Progenitor cell of endocrine pancreas (in vitro differentiated cells): ENCODE results near the gene HS3ST3A1. TPM values are rescaled to one million over a fixed set of nuclear protein-coding genes. Genes with fewer than 3 reads are reported as not detected.

Source experiments
- DNase-seq: peaks from one replicate; pipeline ENCODE4 v3.0.0; 2021; ENCODE audit warnings: low spot score; ENCODE audit not compliant: unreplicated experiment
- H3K27ac Mint-ChIP-seq: 2 replicates; pipeline ENCODE4 v1.8.0; 2021; ENCODE audit warnings: mild to moderate bottlenecking, moderate library complexity, mixed read lengths
- H3K27me3 Mint-ChIP-seq: 2 replicates; pipeline ENCODE4 v1.8.0; 2021; ENCODE audit warnings: mixed read lengths
- H3K36me3 Mint-ChIP-seq: 2 replicates; pipeline ENCODE4 v1.8.0; 2022; ENCODE audit warnings: mixed read lengths; ENCODE audit not compliant: insufficient read depth
- H3K4me1 Mint-ChIP-seq: 2 replicates; pipeline ENCODE4 v1.8.0; 2021; ENCODE audit warnings: low read depth, mixed read lengths
- H3K4me3 Mint-ChIP-seq: 2 replicates; pipeline ENCODE4 v1.8.0; 2021; ENCODE audit warnings: low read depth, mild to moderate bottlenecking, moderate library complexity, mixed read lengths
- H3K9me3 Mint-ChIP-seq: 2 replicates; pipeline ENCODE4 v1.8.0; 2021; ENCODE audit warnings: low read depth, mixed read lengths
- total RNA-seq: library from RNA; stranded (reverse); gene quantifications from 2 replicates; pipeline ENCODE4 v1.2.1, GENCODE V29; 2021
- TF ChIP-seq, protein P1 (sequence below): fragments of 200-600 bp; sonication (generic); IDR thresholded peaks from one replicate; pipeline ENCODE4 v1.5.0; 2021; ENCODE audit warnings: antibody characterized with exemption, mild to moderate bottlenecking; ENCODE audit not compliant: unreplicated experiment

The HS3ST3A1 gene
- total RNA-seq, 1 donor from 2014 or later: 8.8 TPM

DNA sequence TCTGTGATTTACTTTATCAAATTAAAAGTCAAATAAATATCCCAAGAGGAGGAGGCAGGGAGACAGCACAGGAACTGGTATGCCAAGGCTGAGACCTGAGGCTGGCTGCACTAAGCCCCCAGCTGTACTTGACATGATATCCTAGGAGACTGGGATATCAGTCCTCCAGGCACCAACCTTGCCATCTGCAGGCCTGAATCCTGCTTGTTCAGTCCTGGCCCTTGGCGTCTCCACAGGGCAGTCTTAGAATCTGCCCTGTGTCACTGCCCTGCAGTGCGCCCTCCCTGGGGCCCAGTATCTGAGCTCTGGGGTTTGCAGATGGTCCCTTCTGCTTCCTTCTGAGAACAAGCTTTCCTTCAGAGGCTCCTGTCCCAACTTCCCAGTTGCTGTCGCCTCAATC, 75.9 kb downstream of the HS3ST3A1 start:
- H3K27ac Mint-ChIP-seq: peak overlapping the region; percentile 43
- H3K4me3 Mint-ChIP-seq: no peak overlapping the region
- peaks cover 2% of the 10 kb centered on the region for H3K36me3 Mint-ChIP-seq
- H3K4me1 Mint-ChIP-seq: peaks cover 36% of the 10 kb centered on the region
- no peak for DNase-seq
- TF ChIP-seq, protein P1, sequence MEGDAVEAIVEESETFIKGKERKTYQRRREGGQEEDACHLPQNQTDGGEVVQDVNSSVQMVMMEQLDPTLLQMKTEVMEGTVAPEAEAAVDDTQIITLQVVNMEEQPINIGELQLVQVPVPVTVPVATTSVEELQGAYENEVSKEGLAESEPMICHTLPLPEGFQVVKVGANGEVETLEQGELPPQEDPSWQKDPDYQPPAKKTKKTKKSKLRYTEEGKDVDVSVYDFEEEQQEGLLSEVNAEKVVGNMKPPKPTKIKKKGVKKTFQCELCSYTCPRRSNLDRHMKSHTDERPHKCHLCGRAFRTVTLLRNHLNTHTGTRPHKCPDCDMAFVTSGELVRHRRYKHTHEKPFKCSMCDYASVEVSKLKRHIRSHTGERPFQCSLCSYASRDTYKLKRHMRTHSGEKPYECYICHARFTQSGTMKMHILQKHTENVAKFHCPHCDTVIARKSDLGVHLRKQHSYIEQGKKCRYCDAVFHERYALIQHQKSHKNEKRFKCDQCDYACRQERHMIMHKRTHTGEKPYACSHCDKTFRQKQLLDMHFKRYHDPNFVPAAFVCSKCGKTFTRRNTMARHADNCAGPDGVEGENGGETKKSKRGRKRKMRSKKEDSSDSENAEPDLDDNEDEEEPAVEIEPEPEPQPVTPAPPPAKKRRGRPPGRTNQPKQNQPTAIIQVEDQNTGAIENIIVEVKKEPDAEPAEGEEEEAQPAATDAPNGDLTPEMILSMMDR: no peak
- H3K9me3 Mint-ChIP-seq: no peaks in the 10 kb centered on the region
- H3K27me3 Mint-ChIP-seq: no peaks in the 10 kb centered on the region

DNA sequence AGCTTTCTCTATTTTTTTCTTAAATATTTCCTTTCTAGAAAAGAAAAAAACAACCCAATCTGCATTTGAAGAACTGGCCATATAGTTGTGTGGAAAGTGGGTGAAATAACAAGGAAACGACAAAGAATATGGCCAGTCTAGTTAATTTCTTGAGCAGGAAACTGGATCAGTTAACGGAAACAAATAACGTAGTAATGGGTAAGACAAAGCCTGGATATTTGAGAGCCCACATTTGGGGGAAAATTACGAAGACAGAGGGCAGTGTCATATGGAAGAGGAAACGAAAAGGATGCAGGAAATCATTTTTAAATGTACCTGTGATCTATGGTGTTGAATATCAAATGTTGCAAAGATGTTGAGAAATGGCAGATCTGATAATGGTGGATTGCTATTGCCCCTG, 78.6 kb downstream of the HS3ST3A1 start:
- H3K4me1 Mint-ChIP-seq: peaks cover 32% of the 10 kb centered on the region
- H3K9me3 Mint-ChIP-seq: no peaks in the 10 kb centered on the region
- TF ChIP-seq, protein P1: no peak
- no peak for DNase-seq
- H3K27me3 Mint-ChIP-seq: no peaks in the 10 kb centered on the region
- H3K4me3 Mint-ChIP-seq: no peak overlapping the region
- no peak overlapping the region for H3K27ac Mint-ChIP-seq
- no peaks in the 10 kb centered on the region for H3K36me3 Mint-ChIP-seq

DNA sequence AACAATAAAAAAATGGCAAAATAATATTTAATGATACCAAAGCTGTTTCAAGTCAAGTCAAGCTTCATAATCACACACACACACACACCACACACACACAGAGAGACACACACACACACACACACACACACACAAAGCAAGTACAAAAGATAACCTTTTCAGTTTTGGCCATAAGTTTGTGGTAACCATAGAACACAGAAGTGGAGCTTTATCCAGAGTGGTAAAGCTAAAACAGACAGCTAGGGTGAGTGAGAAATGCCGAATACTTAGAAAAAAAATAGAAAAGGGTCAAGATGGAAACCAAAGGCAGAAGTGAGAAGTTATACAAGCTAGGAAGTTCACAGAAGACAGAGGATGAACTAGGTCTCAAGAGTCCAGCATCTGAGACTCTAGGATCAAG, 79.0 kb downstream of the HS3ST3A1 start:
- H3K27me3 Mint-ChIP-seq: no peaks in the 10 kb centered on the region
- H3K4me1 Mint-ChIP-seq: peaks cover 28% of the 10 kb centered on the region
- no peak overlapping the region for H3K27ac Mint-ChIP-seq
- TF ChIP-seq, protein P1: no peak
- H3K36me3 Mint-ChIP-seq: no peaks in the 10 kb centered on the region
- no peaks in the 10 kb centered on the region for H3K9me3 Mint-ChIP-seq
- no peak for DNase-seq
- H3K4me3 Mint-ChIP-seq: no peak overlapping the region

DNA sequence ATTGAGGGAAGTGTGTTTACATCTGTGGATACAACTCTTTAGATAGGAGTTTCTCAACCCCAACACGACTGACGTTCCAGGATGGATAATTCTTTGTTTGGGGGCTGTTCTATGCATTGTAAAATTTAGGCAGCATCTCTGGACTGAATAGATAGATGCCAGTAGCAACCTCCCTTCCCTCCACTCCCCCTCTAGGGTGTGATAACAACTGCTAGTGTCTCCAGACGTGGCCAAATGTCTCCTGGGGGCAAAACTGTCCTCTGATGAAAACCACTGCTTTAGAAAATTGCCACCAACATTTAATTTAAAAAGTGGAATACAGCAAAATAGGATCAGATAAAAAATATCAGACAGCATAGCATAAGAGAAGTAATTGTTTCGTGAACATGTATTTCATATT, 79.9 kb downstream of the HS3ST3A1 start:
- DNase-seq: no peak
- no peaks in the 10 kb centered on the region for H3K9me3 Mint-ChIP-seq
- H3K27me3 Mint-ChIP-seq: no peaks in the 10 kb centered on the region
- H3K4me3 Mint-ChIP-seq: no peak overlapping the region
- no peak overlapping the region for H3K27ac Mint-ChIP-seq
- H3K36me3 Mint-ChIP-seq: no peaks in the 10 kb centered on the region
- H3K4me1 Mint-ChIP-seq: peaks cover 18% of the 10 kb centered on the region
- TF ChIP-seq, protein P1: no peak

DNA sequence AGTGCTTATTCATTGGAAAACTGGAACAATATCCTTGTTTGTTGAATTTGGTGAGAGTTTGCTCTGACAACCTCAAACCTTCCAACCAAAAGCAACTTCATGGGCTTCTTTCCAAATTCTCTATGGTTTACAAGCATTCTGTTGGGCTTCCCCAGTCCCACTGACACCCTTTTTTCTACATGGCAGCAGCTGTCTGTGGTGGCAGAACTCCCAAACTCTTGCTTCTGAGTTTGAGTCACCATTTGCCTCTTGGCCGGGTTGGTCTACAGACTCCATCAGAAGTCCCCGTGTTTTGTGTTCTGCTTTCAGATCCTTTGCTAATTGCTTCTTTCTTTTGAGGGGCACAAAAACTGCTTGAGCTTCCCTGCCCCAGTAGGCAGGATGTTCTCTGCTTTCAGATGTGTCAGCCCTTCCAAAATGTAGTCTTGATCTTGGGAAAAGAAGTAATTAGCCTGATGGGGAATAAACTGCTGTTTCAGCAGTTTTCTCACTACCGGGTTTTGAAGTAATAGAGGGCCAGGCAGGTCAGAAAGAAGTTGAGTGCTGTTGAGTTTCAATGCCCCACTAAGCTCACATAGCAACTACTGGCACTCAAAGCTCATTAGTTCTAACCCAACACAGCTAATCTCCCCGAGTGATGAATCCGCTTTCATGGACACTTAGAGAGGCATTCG, 80.7 kb downstream of the HS3ST3A1 start:
- TF ChIP-seq, protein P1: no peak
- Mint-ChIP-seq H3K9me3 (no peaks in the 10 kb centered on the region), H3K36me3 (no peaks in the 10 kb centered on the region), H3K4me1 (peaks cover 16% of the 10 kb centered on the region), H3K27me3 (no peaks in the 10 kb centered on the region), H3K27ac (no peak overlapping the region), H3K4me3 (no peak overlapping the region)
- no peak for DNase-seq
